HG02678 (cell line): ENCODE measurements around the gene FXYD5.

Source experiments
- ATAC-seq: cut with Tn5 transposase; IDR thresholded peaks from one replicate; pipeline ENCODE4 v1.9.1; 2021; ENCODE audit warnings: mild to moderate bottlenecking, moderate library complexity; ENCODE audit not compliant: unreplicated experiment

The FXYD5 gene

DNA sequence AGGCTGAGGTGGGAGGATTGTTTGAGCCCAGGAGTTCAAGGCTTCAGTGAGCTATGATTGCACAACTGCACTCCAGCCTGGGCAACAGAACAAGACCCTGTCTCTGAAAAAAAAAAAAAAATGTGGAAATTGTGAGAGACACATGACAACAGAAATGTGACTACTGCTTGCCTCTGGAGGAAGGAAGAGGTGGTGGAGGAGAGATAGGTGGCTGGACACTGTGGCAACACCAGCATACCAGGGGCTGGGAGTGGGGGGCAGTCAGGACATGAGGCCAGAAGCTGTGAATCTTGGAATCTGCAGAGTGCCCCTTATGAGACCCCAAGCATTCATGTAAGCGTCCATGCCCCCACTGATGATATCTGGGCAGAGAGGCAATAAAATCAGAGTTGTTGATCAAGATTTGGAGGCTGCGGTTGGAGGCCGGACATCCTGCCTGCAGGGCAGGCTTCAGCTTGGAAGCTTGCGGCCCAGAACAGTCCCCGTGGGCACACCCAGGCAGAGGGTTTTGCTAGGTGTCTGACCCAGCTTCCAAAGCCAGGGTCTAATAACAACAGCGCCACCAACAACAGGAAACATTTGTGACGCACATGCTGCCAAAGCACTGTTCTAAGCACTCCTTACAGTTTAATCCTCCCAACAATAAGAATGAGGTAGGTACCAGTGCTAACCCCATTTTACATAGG, 57.2 kb downstream of the FXYD5 start:
- ATAC-seq = no peak

DNA sequence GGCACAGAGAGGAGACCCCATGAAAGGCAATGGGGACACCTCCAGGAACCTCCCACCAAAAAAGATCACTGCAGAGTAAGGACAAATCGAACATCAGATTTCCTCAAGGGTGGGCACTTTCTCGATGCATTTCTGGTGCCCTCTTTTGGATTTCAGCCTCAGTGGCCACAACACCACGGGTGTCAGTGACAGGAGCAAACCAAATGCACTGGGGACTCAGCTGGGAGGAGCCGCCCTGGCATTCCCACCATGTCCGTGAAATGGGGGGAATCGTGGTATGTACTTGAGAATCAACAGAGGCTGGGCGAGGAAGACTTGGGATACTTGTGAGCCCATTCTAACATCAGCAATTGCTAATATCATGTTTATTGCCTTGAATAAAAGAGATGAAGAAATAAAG, 57.7 kb downstream of the FXYD5 start:
- ATAC-seq = no peak

DNA sequence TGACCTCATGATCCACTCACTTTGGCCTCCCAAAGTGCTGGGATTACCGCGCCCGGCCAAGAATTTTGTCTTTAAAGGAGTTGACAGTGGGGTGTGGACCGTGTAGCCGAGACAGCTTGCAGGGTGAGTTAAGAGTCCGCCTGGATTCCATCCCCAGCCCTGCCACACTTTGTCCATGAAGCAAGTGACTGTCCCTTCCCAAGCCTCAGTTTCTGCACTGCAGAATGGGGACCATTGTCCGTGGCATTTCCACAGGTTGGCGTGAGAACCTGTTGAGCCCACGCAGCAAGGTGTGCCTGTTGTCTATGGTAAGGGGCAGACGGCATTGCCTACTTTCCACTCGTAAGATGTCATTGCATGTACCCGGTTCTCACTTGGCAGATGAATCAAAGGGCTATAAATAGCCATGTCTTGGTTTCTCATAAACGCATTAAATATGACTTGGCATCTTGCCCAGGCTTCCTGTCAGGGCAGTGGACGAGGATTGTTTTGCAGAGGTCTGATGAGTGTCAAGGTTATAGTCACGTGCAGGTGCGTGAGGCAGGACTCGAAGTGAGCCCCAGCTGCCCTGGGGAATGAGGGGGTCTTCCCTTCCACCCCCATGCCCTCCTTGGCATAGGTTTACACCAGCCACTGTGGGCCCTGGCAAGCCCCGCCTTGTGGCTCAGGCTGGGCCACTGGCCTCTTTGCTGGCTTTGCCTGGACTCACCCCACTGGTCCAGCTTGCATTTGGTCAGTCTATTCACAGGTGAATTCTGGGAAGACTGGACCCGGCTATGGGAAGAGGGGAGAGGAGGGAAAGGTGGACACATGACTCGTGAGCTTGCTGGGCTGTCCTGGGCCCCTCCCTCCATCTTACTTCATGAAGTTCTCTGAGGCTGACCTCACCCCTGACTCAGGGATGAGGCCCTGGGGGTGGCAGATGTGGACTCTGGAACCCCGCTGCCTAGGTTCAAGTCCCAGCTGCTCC, 59.4 kb downstream of the FXYD5 start:
- ATAC-seq = peak; percentile 61

DNA sequence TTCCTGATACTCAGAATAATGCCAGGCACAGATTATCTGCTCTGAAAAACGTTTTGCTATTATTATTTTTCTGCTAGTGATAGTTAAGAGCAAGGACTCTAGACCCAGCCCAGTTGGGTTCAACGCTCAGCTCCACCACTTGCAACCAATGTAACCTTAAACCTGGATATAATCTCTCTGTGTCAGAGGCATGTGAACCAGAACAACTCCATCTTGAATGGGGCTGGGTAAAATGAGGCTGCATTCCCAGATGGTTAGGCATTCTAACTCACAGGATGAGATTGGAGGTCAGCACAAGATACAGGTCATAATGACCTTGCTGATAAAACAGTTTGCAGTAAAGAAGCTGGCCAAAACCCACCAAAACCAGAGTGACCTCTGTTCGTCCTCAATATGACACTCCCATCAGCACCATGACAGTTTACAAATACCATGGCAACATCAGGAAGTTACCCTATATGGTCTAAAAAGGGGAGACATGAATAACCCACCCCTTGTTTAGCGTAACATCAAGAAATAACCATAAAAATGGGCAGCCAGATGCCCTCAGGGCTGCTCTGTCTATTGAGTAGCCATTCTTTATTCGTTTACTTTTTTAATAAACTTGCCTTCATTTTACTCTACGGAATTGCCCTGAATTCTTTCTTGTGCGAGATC, 60.4 kb downstream of the FXYD5 start:
- ATAC-seq = no peak

DNA sequence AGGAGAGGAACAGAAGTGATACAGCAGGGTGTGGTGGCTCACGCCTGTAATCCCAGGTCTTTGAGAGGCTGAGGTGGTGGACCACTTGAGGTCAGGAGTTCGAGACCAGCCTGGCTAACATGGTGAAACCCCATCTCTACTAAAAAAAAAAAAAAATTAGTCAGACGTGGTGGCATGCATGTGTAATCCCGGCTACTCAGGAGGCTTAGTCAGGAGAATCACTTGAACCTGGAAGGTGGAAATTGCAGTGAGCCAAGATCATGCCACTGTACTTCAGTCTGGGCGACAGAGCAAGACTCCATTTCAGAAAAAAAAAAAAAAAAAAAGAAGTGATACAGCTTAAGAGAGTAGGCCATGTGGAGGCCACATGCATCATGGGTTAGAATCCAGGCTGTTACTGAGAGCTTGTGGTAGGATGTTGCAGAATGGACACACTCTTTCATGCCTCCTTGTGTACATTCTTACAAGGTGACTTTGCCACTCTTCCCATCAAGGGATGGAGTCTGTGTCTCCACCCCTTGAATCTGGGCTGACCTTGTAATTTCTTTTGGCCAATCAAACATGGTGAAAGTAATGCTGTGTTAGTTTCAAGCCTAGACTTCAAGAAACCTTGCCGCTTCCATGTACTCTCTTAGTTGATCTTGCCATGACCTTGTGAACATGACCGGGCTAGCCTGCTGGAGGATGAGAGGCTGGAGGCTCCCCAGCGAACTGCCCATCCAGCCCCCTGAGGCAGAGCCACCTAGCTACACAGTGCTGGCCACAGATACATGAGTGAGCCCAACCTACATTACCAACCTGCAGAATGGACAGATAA, 61.7 kb downstream of the FXYD5 start:
- ATAC-seq = no peak

DNA sequence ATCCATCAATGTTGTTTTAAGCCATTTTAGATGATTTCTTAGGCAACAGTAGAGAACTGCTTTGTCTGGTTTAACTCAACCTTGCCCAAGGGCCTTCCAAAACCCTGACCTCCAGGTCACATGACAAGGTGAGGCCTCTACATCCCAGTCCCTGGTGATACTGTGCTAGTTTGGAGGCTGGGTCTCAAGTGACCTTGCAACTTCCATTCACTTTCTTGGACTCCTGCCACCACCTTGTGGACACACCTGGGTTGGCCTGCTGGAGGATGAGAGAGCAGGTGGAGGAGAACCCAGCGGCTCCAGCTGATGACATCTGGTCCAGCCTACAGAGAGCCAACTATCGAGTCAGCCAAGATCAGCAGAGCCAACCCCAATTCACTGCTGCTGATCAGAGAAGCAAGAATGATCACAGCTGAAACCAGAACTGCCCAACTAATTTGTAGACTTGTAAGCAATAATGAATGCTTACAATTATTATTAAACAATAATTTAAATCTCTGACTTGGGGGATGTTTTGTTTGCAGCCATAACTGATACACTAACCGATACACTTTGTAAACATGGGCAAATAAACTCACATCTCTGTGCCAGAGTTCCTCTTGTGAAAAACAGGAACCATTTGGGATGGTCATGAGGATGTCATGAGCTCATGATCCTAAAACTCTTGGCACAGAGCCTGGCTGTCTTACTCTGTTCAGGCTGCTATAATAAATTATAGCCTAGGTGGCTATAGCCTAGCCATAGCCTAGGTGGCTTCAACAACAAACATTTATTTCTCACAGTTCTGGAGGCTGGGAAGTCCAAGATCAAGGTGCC, 62.5 kb downstream of the FXYD5 start:
- ATAC-seq = no peak

DNA sequence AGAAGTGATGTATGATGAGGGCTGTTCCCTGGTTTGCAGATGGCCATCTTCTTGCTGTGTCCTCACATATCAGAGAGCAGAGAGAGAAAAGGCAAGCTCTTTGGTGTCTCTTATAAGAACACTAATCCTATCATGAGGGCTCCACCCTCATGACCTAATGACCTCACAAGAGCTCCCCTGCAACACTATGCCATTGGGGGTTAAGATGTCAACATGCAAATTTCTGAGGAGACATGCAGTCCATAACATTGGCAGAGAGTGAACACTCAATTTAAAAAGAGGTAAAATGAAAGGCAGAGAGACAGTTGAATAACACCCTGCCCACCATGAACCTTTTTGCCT, 63.1 kb downstream of the FXYD5 start:
- no peak for ATAC-seq

DNA sequence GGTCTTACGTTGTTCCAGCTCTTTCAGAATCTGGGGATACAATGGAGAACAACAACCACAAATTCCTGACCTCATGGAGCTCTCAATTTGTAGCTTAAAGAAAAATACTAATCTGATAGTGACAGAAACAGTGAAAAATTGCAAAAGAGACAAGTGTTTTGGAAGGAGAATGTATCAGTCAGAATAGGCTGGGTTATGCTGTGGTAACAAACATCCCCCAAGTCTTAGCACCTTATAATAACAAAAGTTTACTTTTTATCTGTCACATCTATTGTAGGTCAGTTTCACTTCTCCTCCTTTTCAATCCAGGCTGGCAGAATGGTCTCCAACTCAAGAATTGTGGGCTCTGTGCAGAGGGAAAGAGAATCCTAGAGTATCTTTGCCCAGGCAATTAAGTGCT, 64.5 kb downstream of the FXYD5 start:
- ATAC-seq = no peak
